Endothelial cell of umbilical vein (primary cell): Measurements from ENCODE around the gene DMRT1. TPM values are rescaled to one million over a fixed set of nuclear protein-coding genes. Genes with fewer than 3 reads are reported as not detected.

Experiments used
- BruUV-seq: library from RNA; stranded (reverse); fragments of 400-500 nt; replicated peaks from 2 replicates; lab custom pipeline; 2021; lab: Mats Ljungman, UMichigan
- CTCF ChIA-PET: fragments of 300-600, 350-600 bp; sonication (Branson Sonifier 250); formaldehyde crosslinking; loops from one replicate; lab custom pipeline; 2021; ENCODE audit warnings: antibody characterized with exemption, inconsistent platforms; lab: Charles Lee
- POLR2A ChIA-PET: fragments of 300-600, 350-600 bp; sonication (Branson Sonifier 250); formaldehyde crosslinking; loops from one replicate; lab custom pipeline; 2021; ENCODE audit warnings: antibody characterized with exemption, inconsistent platforms; lab: Charles Lee
- DNase-seq: peaks from one replicate; pipeline ENCODE4 v3.0.0-alpha.2; 2011; ENCODE audit warnings: low read depth, low spot score
- FAIRE-seq: peaks from 2 replicates; lab custom pipeline; 2011; peaks lifted over from hg19 to GRCh38; lab: Jason Lieb, UNC
- H2AFZ ChIP-seq: 2 replicates; pipeline ENCODE4 v1.6.0; 2012; ENCODE audit warnings: low read depth, low read length, control low read depth, inconsistent platforms
- H3K27ac ChIP-seq: 2 replicates; pipeline ENCODE4 v1.5.1; 2011; ENCODE audit warnings: low read depth, mild to moderate bottlenecking, control low read depth, low read length, moderate library complexity; ENCODE audit not compliant: insufficient read depth
- H3K27me3 ChIP-seq, 2 experiments: 2 replicates each; pipeline versions ENCODE4 v1.6.0 to v1.6.1; 2011; ENCODE audit warnings: low read length in 2 of 2, mixed read lengths in 1 of 2; ENCODE audit not compliant: control insufficient read depth in 2 of 2, insufficient read depth in 2 of 2
- H3K36me3 ChIP-seq, 2 experiments: 2 replicates in 1 of 2; 3 replicates in 1 of 2; pipeline ENCODE4 v1.5.1; 2011; ENCODE audit warnings: low read length in 2 of 2, mild to moderate bottlenecking in 1 of 2, moderate library complexity in 1 of 2; ENCODE audit not compliant: control insufficient read depth in 2 of 2, insufficient read depth in 2 of 2; ENCODE audit errors: extremely low read depth in 1 of 2
- H3K4me1 ChIP-seq: 3 replicates; pipeline ENCODE4 v1.5.1; 2011; ENCODE audit warnings: mild to moderate bottlenecking, low read length; ENCODE audit not compliant: control insufficient read depth, insufficient read depth; ENCODE audit errors: extremely low read depth
- H3K4me2 ChIP-seq: 2 replicates; pipeline ENCODE4 v1.6.1; 2011; ENCODE audit warnings: low read length, control low read depth, mixed read lengths; ENCODE audit not compliant: insufficient read depth
- H3K4me3 ChIP-seq, 3 experiments: fragments of 200-600 bp in 1 of 3; sonication (generic), shearing (Covaris generic) in 1 of 3; replicated peaks in 1 of 3; 2 replicates each; pipeline ENCODE4 v1.5.1; 2011 to 2016; ENCODE audit warnings: control low read depth in 3 of 3, low read length in 3 of 3, mild to moderate bottlenecking in 2 of 3, inconsistent platforms in 1 of 3, low read depth in 1 of 3, moderate library complexity in 1 of 3; ENCODE audit not compliant: insufficient read depth in 1 of 3
- H3K79me2 ChIP-seq: 2 replicates; pipeline ENCODE4 v1.6.0; 2012; ENCODE audit warnings: low read length, inconsistent platforms; ENCODE audit not compliant: control insufficient read depth, insufficient read depth
- H3K9ac ChIP-seq: replicated peaks from 2 replicates; pipeline ENCODE3; 2011; ENCODE audit warnings: low read length, control low read depth; ENCODE audit not compliant: insufficient read depth; ENCODE audit errors: extremely low read depth
- H3K9me1 ChIP-seq: replicated peaks from 3 replicates; pipeline ENCODE4 v1.6.0; 2011; ENCODE audit warnings: mild to moderate bottlenecking, low read length; ENCODE audit not compliant: control insufficient read depth, insufficient read depth; ENCODE audit errors: extremely low read depth
- H3K9me3 ChIP-seq: replicated peaks from 2 replicates; pipeline ENCODE4 v1.5.1; 2012; ENCODE audit warnings: low read length, inconsistent platforms; ENCODE audit not compliant: control insufficient read depth, insufficient read depth
- H4K20me1 ChIP-seq: replicated peaks from 2 replicates; pipeline ENCODE3; 2011; ENCODE audit warnings: mild to moderate bottlenecking, low read length; ENCODE audit not compliant: control insufficient read depth, insufficient read depth; ENCODE audit errors: extremely low read depth
- CTCF ChIP-seq, 2 donors: IDR thresholded peaks; 1 replicate in 1 of 2; 2 replicates in 1 of 2; pipeline ENCODE4 v1.5.1; 2011; ENCODE audit warnings: low read length in 2 of 2, mild to moderate bottlenecking in 2 of 2, moderate library complexity in 2 of 2, control low read depth in 1 of 2, inconsistent platforms in 1 of 2, low read depth in 1 of 2; ENCODE audit not compliant: insufficient read depth in 1 of 2; ENCODE audit errors: extremely low read depth in 1 of 2
- FOS ChIP-seq: IDR thresholded peaks from 2 replicates; pipeline ENCODE4 v1.6.1; 2011; ENCODE audit warnings: mild to moderate bottlenecking, low read length, moderate library complexity, borderline replicate concordance; ENCODE audit not compliant: insufficient read depth
- GATA2 ChIP-seq: IDR thresholded peaks from 2 replicates; pipeline ENCODE4 v1.7.0; 2011; ENCODE audit warnings: low read depth, mild to moderate bottlenecking, moderate library complexity, mixed read lengths, low read length; ENCODE audit not compliant: insufficient read length, insufficient read depth
- JUN ChIP-seq: IDR thresholded peaks from 2 replicates; pipeline ENCODE4 v1.6.1; 2011; ENCODE audit warnings: borderline replicate concordance, low read depth; ENCODE audit not compliant: insufficient read length, insufficient read depth
- MAX ChIP-seq: IDR thresholded peaks from 2 replicates; pipeline ENCODE4 v1.6.1; 2011; ENCODE audit not compliant: insufficient read depth, insufficient read length
- POLR2A ChIP-seq: IDR thresholded peaks from 2 replicates; pipeline ENCODE4 v1.6.1; 2012; ENCODE audit warnings: low read depth, mild to moderate bottlenecking, control low read depth, low read length
- POLR2AphosphoS5 ChIP-seq: IDR thresholded peaks from 2 replicates; pipeline ENCODE4 v1.6.1; 2012; ENCODE audit warnings: low read depth, mild to moderate bottlenecking, control low read depth, low read length, moderate library complexity; ENCODE audit not compliant: insufficient read depth
- dilution Hi-C: fragments of 300-500 bp; cut with MboI; formaldehyde crosslinking; loops from one replicate; pipeline ENCODE4 v1.15.0; 2019; ENCODE audit warnings: low sequenced_read_pairs; ENCODE audit not compliant: extremely low pct_ligation_motif_present
- intact Hi-C: fragments of 100-400 bp; cut with micrococcal nuclease; formaldehyde crosslinking; loops from one replicate; pipeline ENCODE4 v1.10.0; 2022
- polyA plus RNA-seq, 4 experiments: library from polyadenylated mRNA; depleted of rRNA in 3 of 4; stranded (reverse) in 3 of 4; unstranded in 1 of 4; fragments of >200 nt; gene quantifications; 2 replicates each; pipeline versions ENCODE4 v1.2.1 to v1.2.3, GENCODE V29; 2011 to 2012; ENCODE audit warnings: missing spikeins in 1 of 4
- total RNA-seq: library from RNA; stranded (reverse); gene quantifications from 2 replicates; pipeline ENCODE4 v1.2.3, GENCODE V29; 2021

Gene DMRT1
- total and polyA plus RNA-seq, 2 donors (not counting 3 experiments of a cell fraction or from before 2014, with no cell fraction given): 0.08 to 0.20 TPM

- Histone ChIP-seq H3K27me3 (no peaks in the 10 kb centered on the region), H2AFZ (no peak overlapping the region), H3K27ac (no peak overlapping the region), H4K20me1 (no peaks in the 10 kb centered on the region), H3K79me2 (no peaks in the 10 kb centered on the region), H3K4me2 (no peak overlapping the region), H3K9ac (no peak overlapping the region), H3K4me3 (no peak overlapping the region), H3K9me3 (no peaks in the 10 kb centered on the region), H3K36me3 (no peaks in the 10 kb centered on the region), H3K4me1 (no peaks in the 10 kb centered on the region), H3K9me1 (no peaks in the 10 kb centered on the region)
- TF ChIP-seq JUN: no peak
- no peak for TF ChIP-seq MAX
- TF ChIP-seq POLR2A: no peak
- no peak for TF ChIP-seq FOS
- TF ChIP-seq CTCF (IDR thresholded peaks at IDR 0.05; ENCODE audit: extremely low read depth in 1 of 2, insufficient read depth in 1 of 2, low read depth in 1 of 2, low read length in 2 of 2): no peak
- no peak for TF ChIP-seq GATA2
- no peak for TF ChIP-seq POLR2AphosphoS5
- ChIA-PET POLR2A (no interaction called here), CTCF (interaction anchor here (0.8 to 1.4 kb wide), 3 partner anchors 238 to 652 kb away, joined by 3 to 5 read pairs (median 3); no protein-coding TSS in a partner anchor)
- BruUV-seq: no TSS peak
- DNase-seq (no peak), FAIRE-seq (no peak)
- dilution Hi-C loops: no loop called here
- intact Hi-C loops: no loop called here
Measured at GRCh38 chr9:1002678-1003077, 161.2 kb downstream of the DMRT1 start.
